HG02973 (cell line): ENCODE measurements around the gene MICALL2.

Experiments used
- ATAC-seq: cut with Tn5 transposase; IDR thresholded peaks from one replicate; pipeline ENCODE4 v1.9.1; 2021; ENCODE audit warnings: moderate library complexity; ENCODE audit not compliant: unreplicated experiment

MICALL2 gene

DNA sequence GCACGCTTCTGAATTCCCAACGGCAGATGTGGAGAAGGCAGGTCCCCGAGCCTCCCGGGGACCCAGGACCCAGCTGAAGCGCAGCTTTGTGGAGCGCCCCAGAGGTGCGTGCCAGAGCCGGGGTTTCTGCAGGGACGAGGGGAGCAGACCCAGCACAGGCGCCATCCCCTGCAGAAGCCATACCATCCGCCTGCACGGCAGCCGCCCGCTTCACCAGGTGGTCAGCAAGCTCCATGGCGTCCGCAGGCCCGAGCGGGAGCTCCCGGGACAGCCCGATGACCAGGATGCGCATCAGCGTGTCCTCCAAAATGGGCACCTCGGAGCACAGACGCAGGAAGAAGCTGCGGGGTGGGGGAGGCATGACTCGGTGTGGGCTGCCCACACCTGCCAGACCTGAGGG lies 34.3 kb upstream of the MICALL2 start:
- ATAC-seq, result no peak

DNA sequence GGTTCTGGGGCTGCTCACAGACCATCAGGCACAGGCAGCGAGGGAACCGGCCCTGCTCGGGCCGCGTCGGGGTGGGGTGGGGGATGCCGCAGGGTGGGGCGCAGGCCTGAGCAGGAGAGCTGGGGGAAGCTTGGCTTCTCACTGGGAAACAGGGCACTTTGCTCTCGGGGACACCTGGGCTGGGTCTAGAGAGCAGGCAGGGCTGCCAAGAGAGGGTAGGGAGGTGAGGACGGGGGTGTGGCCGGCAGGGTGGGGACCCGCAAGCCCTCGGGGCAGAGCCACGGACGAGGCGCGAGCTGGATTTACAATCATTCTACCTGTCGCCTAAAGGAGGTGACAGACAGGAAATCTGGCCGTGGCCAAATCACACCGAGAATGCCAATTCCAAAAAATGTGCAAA lies 33.9 kb upstream of the MICALL2 start:
- no peak for ATAC-seq

DNA sequence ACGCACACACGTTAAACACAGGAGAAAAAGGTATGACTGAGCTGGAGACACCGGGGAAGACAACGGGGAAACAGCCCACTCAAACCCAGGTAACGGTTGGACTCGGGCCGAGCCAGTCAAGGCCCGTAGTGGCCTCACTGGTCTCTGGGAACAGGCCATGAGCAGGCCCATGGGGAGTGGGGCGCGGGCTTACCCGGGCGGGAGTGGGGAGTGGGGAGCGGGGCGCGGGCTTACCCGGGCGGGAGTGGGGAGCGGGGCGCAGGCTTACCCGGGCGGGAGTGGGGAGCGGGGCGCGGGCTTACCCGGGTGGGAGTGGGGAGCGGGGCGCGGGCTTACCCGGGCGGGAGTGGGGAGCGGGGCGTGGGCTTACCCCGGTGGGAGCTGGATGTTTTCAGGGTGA lies 33.4 kb upstream of the MICALL2 start:
- no peak for ATAC-seq

DNA sequence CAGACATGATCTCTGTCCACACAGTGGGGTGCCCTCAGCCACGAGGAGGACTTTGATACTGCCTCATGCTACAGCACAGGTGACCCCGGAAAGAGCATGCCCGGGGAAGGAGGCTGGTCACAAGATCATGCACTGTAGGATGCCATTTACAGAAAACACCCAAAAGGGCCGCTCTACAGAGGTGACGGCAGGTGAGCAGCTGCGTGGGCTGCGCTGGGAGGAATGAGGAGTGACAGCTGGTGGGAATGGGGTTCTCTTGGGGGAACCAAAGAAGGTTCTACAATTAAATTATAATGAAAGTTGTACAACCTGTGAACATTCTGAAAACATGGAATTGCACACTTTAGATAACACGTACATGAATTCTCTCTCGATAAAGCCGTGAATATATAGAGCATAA lies 33.0 kb upstream of the MICALL2 start:
- ATAC-seq, result no peak

DNA sequence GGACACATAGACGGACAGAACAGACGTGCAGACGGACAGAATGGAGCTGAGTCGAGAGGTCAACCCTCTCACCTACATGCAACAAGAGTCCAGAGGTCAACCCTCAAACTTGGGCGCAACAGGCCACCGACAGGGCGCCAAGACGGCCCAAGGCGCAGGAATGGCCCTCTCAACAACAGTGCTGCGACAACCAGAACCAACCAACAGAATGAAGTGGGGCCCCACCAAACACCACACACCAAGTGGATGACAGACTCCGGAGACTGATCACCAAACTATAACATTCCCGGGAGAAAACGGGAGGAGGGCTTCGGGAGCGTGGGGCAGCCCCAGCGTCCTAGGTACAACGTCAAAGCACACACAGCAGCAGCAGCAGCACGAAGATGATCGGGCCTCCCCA lies 31.6 kb upstream of the MICALL2 start:
- no peak for ATAC-seq

DNA sequence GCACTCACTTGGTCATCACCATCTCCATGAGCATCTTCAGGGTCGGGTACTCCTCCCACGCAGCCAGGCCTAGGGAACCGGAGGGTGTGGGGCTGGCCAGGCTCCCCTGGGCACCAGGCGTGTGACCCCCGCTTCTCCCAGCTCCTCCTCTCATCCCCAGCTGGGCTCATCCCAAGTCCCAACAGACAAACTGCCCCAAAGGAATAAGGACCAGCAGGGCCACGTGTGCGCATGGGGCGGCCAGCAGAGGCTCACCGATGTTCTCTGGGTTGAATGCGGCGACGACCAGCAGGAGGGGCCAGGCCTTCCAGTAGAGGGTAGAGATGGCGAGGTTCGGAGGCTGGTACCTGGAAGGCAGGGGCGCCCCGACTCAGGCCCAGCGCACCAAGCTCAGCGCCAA lies 30.1 kb upstream of the MICALL2 start:
- ATAC-seq, result no peak

DNA sequence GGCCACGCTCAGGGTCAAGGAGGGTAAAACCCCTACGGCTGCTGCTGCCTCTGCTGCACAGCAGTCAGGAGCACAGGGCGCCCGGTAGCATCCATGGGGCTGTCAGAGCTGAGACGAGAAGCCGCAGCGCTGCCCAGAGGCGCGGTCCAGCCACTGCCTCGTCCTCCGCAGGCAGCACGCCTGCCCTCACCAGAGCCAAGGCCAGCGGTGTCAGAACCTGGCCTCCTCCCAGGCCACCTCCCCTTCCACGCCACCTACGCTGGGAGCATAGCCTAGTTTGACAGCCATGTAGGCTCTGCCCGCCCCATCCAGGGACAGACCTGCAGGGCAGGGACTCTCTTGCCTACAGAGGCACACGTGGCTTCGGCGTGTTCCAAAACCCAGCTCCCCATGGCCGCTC lies 28.7 kb upstream of the MICALL2 start:
- no peak for ATAC-seq

DNA sequence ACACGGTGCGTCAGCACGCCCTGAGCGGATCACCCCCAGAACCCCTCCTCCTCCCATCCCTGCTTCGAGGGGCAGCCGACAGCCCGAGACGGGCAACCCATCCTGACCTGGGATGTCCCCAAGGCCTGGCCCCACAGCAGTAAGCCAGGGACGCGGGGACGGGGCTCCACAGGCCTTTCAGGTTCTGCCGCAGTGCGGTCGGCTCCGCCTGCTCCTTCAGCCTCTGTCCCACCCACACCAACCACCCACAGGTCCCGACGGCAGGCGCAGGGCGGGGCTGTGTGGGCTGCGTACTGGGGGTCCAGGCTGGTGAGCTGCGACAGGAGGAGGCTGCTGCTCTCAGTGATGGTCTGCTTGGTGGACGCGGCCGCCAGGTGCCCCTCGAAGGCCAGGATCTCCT lies 28.2 kb upstream of the MICALL2 start:
- no peak for ATAC-seq

DNA sequence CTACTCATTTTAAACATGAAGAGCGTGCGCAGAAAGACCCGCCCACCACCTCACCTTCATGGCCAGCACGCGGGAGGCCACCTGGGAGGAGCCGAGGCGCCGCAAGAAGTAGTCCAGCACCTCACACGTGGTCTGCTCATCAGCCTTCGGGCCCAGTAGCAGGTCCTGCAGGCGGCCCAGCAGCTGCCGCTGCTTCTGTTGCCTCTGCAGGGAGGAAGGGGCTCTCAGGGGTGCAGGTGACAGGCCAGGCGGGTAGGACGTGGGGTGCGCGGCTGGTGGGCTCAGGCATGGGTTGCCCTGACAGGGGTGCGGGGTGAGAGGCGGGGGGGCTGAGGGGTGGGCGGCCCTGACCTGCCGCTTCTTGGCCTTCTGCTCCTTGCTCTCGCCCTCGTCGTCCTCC lies 27.3 kb upstream of the MICALL2 start:
- no peak for ATAC-seq

DNA sequence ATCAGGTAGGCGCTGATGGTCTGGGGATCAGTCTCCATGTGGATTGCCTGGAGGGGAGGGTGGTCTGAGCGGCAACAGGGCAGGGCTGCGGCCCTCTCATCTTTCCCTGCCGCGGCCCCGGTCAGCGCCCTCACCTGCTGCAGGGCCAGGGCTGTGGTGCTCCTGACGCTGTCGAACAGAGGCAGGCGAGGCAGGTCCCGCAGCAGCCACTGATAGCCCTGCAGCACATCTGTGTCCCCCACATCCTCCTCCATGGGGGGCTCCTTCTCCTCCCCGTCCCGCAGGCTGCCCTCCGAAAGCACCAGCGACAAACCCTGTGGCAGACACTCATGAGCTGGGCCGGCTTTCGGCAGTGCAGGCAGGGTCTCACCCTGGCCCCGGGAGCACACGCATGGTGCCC lies 25.9 kb upstream of the MICALL2 start:
- no peak for ATAC-seq

DNA sequence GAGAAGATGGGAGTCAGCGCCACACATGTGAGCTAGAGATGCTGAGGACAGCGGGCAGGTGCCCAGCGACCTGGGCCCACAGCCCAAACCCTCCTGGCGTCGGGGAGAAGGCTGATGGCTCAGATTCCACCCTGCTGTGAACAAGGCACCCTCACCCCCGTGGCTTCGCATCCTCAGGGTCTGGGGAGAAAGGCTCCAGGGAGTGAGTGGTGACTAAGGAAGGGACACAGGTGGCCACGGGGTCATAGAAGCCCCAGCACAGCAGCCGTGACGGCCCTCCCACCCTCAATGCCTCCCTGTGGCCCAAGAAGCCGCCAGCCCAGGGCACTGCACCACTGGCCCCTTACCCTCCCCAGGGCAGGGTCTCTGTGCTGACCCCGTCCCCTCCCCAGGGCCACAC lies 25.3 kb upstream of the MICALL2 start:
- no peak for ATAC-seq

DNA sequence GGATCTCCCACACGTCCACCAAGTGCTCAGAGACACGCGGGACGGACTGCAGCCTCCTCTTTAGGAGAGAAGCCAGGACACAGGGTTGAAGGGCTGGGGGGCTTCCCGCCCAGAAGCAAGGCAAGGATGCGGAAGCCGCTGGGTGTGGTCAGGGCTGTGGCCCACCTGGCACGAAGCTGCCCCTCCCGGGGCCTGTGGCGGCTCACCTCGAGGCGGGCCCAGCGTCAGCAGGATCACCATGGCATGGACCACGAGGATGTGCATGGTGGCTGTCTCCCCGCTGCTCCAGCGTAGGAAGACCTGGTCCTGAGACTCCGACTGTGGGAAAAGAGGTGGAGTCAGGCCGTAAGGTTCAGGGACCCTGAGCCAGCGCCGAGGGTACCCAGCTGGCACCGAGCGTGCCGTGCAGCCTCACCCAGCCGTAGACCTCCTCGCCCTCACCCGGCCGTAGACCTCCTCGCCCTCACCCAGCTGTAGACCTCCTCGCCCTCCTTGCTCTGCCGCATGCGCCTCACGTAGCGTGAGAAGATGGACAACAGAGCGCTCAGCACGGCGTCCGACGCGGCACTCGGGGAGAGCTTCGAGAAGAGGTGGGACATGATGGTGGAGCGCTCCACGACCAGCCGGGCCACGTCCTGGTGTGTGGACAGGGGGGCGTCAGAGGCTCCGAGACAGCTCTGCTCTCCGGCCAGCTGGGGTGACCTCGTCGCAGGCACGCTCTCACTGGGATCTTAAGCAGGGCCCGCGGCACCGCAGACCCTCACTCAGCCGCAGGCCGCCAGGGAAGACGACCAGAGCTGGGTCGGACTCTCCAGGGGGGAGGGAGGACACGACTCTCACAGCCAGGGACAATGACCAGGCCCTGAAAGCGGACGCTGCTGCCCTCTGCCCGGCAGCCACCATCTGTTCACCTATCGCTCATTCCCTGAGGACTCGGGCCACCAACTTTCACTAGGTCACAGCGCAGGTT lies 24.6 kb upstream of the MICALL2 start:
- no peak for ATAC-seq

DNA sequence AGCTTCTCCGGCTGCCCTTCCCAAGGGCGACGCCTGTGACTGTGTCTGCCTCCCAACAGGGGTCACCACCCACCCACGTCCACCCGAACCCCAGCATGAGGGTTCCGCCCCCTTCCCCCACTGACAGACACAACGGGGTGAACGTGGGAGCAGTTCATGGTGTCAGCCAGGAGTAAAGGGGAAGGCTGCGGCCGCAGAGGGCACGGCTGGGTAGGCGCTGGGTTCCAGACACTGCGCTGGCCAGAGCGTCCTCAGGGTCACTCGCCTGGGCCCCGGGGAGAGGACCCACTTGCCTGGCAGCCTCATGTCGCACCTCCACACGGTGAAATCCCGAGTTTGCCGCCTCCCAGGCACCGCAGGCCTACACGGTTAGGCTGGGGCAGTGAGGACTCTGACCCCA lies 23.8 kb upstream of the MICALL2 start:
- ATAC-seq, result no peak

DNA sequence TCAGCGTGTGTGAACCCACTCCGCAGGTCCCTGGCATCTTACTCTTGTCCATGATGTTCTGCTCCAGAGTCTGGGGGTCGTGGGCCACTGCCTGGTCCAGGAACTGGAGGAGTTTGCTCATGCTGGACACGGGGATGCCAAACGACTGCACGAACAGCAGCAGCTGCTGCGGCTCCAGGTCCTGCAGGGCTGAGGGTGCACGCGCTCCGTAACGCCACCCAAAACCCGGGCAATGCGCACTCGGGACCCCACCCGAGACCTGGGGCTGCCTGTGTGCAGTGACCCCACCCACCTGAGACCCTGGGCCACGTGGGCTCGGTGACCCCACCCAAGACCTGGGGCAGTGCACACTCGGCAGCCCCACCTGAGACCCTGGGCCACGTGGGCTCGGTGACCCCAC lies 22.0 kb upstream of the MICALL2 start:
- no peak for ATAC-seq

DNA sequence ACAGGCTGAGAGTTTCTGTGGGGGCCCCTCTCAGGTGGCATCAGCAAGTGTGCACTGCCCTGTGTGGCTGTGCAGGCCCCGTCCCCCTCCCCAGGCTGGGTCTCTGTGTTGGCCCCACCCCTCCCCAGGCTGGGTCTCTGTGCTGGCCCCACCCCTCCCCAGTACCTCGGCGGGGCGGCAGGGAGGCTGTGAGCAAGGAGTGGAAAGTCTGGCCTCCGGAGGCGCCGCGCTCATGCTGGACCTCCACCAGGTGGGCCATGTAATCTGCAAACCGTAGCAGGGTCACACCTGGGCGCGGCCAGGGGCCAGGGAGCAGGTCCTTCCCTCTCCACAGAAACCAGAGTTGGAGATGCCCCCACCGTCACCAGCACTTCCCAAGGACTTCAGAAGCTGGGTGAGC lies 21.4 kb upstream of the MICALL2 start:
- no peak for ATAC-seq

DNA sequence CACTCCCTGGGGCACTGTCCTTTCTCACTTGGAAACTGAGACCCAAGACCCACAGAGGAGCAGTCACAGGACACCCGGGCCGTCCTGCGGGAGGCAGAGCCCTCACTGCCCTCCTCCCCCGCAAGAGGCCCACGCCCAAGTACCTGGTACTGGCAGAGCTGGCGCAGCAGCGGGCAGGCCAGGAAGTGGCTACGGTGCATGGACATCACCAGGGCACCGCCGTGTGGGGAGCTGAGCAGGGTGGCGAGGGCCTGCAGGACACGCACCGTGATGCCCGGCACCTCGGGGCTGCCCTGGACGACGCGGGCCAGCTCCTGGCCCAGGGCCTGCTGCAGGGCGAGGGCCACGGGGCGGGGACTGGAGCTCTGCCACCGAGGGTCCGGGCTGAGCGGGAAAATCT lies 20.0 kb upstream of the MICALL2 start:
- no peak for ATAC-seq

DNA sequence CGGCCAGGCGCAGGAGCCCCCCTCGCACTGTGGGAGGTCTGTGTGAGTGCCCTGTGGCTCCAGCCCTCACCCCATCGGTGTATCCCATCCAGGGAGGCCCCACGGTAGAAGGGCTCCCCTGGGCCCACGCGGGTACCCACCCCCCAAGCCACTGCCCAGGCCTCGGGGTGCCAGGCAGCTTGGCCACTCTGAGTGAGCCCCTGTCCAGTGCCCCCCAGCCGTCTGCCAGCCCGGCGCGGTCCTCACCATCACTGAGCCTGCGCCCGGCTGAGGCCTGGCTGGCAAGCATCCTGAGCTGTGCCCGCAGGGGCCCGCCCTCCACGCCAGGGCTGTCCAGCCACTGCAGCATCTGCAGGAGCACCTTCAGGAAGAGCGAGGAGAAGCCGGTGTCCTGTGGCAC lies 19.2 kb upstream of the MICALL2 start:
- ATAC-seq, result no peak

DNA sequence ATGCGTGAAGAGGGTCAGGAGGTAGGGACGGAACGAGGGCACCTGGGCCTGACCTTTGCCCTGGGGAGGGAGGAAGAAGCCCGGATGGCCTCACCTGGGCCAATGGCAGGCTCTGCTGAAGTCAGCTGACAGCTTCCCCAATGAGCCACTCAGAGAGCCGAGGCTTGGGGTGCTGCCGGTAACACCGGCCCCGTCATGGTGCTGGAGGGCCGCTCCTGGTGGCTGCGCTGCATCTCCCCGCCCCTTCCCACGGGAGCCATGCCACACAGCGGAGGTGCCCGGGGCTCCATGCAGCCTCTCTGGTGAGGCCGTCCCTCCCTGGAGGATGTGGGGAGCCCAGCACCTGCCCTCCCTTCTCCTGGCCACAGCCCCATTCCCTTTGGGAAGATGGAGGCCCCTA lies 17.6 kb upstream of the MICALL2 start:
- no peak for ATAC-seq

DNA sequence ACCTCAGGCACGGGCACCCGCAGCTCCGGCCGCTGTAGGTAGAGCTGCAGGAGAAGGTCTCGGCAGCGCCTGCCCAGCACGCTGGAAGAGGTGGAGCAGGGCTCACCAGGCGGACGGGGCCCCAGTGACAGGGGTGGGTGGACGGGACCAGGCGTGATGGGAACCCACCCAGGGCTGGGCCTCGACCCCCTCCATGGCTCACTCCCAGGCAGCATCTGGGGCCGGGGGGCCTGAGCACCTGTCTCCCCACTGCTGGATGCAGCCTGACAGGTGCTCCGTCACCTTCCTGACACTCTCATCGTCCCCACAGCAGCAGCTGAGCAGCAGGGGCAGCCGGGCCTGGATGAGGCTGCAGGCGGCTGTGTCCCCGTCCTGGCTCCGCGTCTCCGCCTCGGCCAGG lies 16.7 kb upstream of the MICALL2 start:
- ATAC-seq, result no peak

DNA sequence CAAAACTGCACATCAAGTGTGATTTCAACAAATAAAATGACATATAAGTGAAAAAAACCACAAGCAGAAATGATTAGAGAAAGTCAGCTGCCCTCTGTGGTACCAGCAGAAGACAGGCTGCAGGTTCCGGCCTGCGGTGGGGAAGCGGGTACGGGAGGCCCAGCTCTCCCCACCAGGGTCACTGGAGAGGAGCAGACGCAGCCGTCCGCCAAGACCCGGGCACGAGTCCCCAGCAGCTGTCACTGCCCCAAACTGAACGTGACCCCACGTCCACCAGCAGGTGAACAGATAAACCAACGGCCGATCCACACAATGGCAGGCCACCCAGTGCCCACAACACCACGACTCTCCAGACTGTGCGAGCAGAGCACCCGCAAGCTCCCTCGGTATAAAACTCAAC lies 16.1 kb upstream of the MICALL2 start:
- ATAC-seq, result no peak

DNA sequence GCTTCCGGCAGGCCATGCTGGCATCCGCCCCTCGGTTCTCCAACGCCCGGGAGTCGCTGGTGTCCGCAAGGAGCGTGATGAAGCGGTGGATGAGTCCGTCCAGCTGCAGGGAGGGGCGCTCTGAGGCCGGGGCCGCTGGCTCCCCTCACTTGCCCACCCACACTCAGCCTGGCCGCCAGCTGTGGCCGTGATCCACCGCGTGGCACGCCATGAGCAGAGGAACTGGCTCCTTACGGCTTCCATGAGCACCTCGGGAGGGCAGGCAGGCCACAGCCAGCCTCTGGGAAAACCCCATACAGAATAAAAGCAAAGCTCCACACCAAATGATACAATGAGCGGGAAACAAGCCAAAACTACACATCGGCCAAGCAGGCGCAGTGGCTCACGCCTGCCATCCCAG lies 15.5 kb upstream of the MICALL2 start:
- ATAC-seq, result no peak

DNA sequence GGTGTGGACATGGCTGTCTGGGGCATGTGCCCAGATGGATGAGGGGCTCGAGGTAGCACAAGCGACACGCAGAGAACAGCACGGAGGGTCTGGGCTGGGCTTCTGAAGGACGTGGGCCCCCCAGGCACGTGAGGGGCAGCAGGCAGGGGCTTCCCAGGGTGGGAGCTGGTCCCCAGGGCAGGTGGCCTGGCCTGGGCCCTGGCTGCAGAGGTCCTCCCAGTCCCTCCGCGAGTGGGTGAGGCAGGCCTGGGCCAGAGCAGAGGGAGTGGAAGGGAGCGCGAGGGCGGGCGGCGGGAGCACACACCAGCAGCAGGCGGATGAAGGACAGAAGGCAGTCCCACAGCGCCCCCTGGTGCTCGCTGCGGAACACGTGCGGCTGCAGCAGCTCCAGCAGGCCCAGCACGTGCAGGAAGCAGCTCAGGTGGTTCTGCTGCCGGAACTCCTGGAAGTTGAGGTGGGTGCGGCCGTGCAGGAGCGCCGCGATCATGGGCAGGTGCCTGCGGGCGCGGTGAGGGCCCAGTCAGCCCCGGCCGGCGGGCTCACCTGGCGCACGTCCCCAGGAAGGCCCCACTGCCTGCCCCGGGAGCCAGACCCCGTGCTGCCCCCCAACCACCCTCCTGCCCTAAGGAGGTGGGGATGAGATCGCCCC lies 14.7 kb upstream of the MICALL2 start:
- ATAC-seq, result no peak

DNA sequence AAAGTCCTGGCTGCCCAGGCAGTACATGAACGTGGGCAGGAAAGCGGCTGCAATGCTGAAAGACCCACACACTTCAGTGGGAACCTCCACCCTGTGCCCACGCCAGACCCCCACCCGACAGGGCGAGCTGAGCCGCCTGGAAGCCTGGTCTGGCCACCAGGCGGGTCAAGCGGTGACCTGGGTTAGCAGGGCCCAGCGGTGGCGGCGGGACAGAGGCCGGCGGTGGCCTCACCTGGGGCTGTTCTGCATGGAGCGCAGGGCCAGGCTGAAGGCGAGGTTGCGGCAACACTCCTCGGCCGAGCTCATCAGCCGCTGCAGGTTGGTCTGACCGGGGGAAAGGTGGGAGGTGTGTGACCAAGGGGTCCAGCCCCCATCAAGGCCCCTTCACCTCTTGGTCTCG lies 11.6 kb upstream of the MICALL2 start:
- no peak for ATAC-seq
